Prostate gland (tissue), 2 donors: ENCODE measurements around the gene VPS9D1. TPM values are rescaled to one million over a fixed set of nuclear protein-coding genes. Genes with fewer than 3 reads are reported as not detected.

Source experiments
- DNase-seq: peaks from one replicate; pipeline ENCODE4 v3.0.0-alpha.2; 2019; ENCODE audit warnings: low spot score
- H3K27ac ChIP-seq, 2 donors: fragments of 200-600 bp; sonication (generic); 2 replicates each; pipeline ENCODE4 v1.5.1; 2017 to 2019
- H3K27me3 ChIP-seq: fragments of 200-600 bp; sonication (generic); replicated peaks from 2 replicates; pipeline ENCODE4 v1.5.1; 2019; ENCODE audit not compliant: insufficient read depth
- H3K36me3 ChIP-seq, 2 donors: fragments of 200-600 bp; sonication (generic); 1 replicate in 1 of 2; 2 replicates in 1 of 2; pipeline versions ENCODE4 v1.5.1 to v1.8.1; 2017 to 2019
- H3K4me1 ChIP-seq: fragments of 200-600 bp; sonication (generic); replicated peaks from 2 replicates; pipeline ENCODE4 v1.5.1; 2019
- H3K4me3 ChIP-seq, 2 donors: fragments of 200-600 bp; sonication (generic); 2 replicates each; pipeline ENCODE4 v1.5.1; 2017 to 2019
- H3K9me3 ChIP-seq: fragments of 200-600 bp; sonication (generic); 2 replicates; pipeline ENCODE4 v1.5.1; 2017
- CTCF ChIP-seq, 4 experiments: fragments of 200-600 bp in 2 of 4; fragments of 450-650 bp in 2 of 4; sonication (generic) in 2 of 4; IDR thresholded peaks; 1 replicate in 3 of 4; 2 replicates in 1 of 4; pipeline ENCODE4 v1.5.1; 2016 to 2019; ENCODE audit warnings: antibody characterized with exemption in 4 of 4, mild to moderate bottlenecking in 2 of 4, moderate library complexity in 2 of 4
- POLR2A ChIP-seq: fragments of 450-650 bp; IDR thresholded peaks from one replicate; pipeline ENCODE4 v1.6.1; 2016; ENCODE audit warnings: antibody characterized with exemption, mild to moderate bottlenecking
- POLR2AphosphoS5 ChIP-seq: sonication (generic); formaldehyde crosslinking; IDR thresholded peaks from one replicate; pipeline ENCODE4 v1.6.1; 2017; ENCODE audit warnings: antibody characterized with exemption
- WGBS: methylation state at CpG from one replicate; pipeline ENCODE4 v1.1.5; 2018; 5-methylcytosine and 5-hydroxymethylcytosine counted together
- intact Hi-C: fragments of 100-400 bp; cut with DNase I; formaldehyde crosslinking; loops from one replicate; pipeline ENCODE4 v1.14.2; 2022
- total RNA-seq, 2 donors: library from RNA; depleted of rRNA; stranded (reverse); fragments of >200 nt; gene quantifications; one replicate each; pipeline ENCODE4 v1.1.0, GENCODE V29; 2016

Gene VPS9D1
- total RNA-seq, 2 donors from 2014 or later, result 8.5 to 16.0 TPM

GRCh38 chr16:89738538-89739317 lies 18.0 kb upstream of the VPS9D1 start:
- intact Hi-C loops, result no loop called here
- WGBS, result 75% methylated on average over 20 of the region's 20 CpGs
- Histone ChIP-seq H3K27ac (no peak overlapping the region), H3K27me3 (no peaks in the 10 kb centered on the region), H3K4me3 (no peak overlapping the region), H3K4me1 (no peaks in the 10 kb centered on the region), H3K9me3 (no peaks in the 10 kb centered on the region), H3K36me3 (peaks cover 12 to 31% of the 10 kb centered on the region in 2 donors)
- TF ChIP-seq POLR2A (no peak), POLR2AphosphoS5 (no peak), CTCF (IDR thresholded peaks at IDR 0.05) (no peak)
- DNase-seq, result no peak

- 89% methylated on average over 14 of the region's 14 CpGs for whole genome bisulfite sequencing
- H3K9me3 ChIP-seq, result no peaks in the 10 kb centered on the region
- peaks cover 18 to 37% of the 10 kb centered on the region in 2 donors for H3K36me3 ChIP-seq
Measured at GRCh38 chr16:89738072-89738377, 17.3 kb upstream of the VPS9D1 start.

GRCh38 chr16:89737341-89738071 lies 16.8 kb upstream of the VPS9D1 start:
- H3K27ac ChIP-seq, result no peak overlapping the region
- TF ChIP-seq POLR2A (no peak), POLR2AphosphoS5 (no peak), CTCF (IDR thresholded peaks at IDR 0.05) (no peak)
- no peaks in the 10 kb centered on the region for H3K9me3 ChIP-seq
- intact Hi-C loops, result no loop called here
- WGBS, result 88% methylated on average over 20 of the region's 20 CpGs
- no peak for DNase-seq
- H3K36me3 ChIP-seq, result peaks cover 18 to 37% of the 10 kb centered on the region in 2 donors
- no peaks in the 10 kb centered on the region for H3K4me1 ChIP-seq
- H3K27me3 ChIP-seq, result no peaks in the 10 kb centered on the region
- H3K4me3 ChIP-seq, result no peak overlapping the region

More at GRCh38 chr16:89738072-89738377, 17.3 kb upstream of the VPS9D1 start:
- DNase-seq, result no peak
- no peaks in the 10 kb centered on the region for H3K27me3 ChIP-seq
- no peak for TF ChIP-seq POLR2A
- no peak for TF ChIP-seq CTCF (IDR thresholded peaks at IDR 0.05)
- TF ChIP-seq POLR2AphosphoS5, result no peak
- H3K4me1 ChIP-seq, result no peaks in the 10 kb centered on the region
- intact Hi-C loops, result no loop called here
- no peak overlapping the region for H3K4me3 ChIP-seq
- H3K27ac ChIP-seq, result no peak overlapping the region

GRCh38 chr16:89736554-89736953 lies 15.9 kb upstream of the VPS9D1 start:
- peaks cover 18 to 37% of the 10 kb centered on the region in 2 donors for H3K36me3 ChIP-seq
- no peak overlapping the region for H3K4me3 ChIP-seq
- TF ChIP-seq POLR2A (no peak), CTCF (IDR thresholded peaks at IDR 0.05) (no peak), POLR2AphosphoS5 (no peak)
- H3K9me3 ChIP-seq, result no peaks in the 10 kb centered on the region
- H3K27ac ChIP-seq, result no peak overlapping the region
- no peak for DNase-seq
- intact Hi-C loops, result no loop called here
- H3K4me1 ChIP-seq, result no peaks in the 10 kb centered on the region
- no peaks in the 10 kb centered on the region for H3K27me3 ChIP-seq
- WGBS, result 99% methylated on average over 3 of the region's 3 CpGs

- H3K9me3 ChIP-seq, result no peaks in the 10 kb centered on the region
- no peak for TF ChIP-seq CTCF (IDR thresholded peaks at IDR 0.05)
- TF ChIP-seq POLR2AphosphoS5, result no peak
- TF ChIP-seq POLR2A, result no peak
- no peak for DNase-seq
- no peaks in the 10 kb centered on the region for H3K4me1 ChIP-seq
- 90% methylated on average over 21 of the region's 21 CpGs for WGBS
- intact Hi-C loops, result no loop called here
- no peaks in the 10 kb centered on the region for H3K27me3 ChIP-seq
- peaks cover 18 to 46% of the 10 kb centered on the region in 2 donors for H3K36me3 ChIP-seq
- no peak overlapping the region for H3K27ac ChIP-seq
- H3K4me3 ChIP-seq, result no peak overlapping the region
Measured at GRCh38 chr16:89733792-89734191, 13.1 kb upstream of the VPS9D1 start.
